HG03039 (cell line): ENCODE measurements around the gene AFF2.

Source experiments
- ATAC-seq: cut with Tn5 transposase; IDR thresholded peaks from one replicate; pipeline ENCODE4 v1.9.1; 2021; ENCODE audit warnings: mild to moderate bottlenecking, moderate library complexity; ENCODE audit not compliant: unreplicated experiment

Gene AFF2

GRCh38 chrX:148715361-148715760, 214.9 kb downstream of the AFF2 start:
- ATAC-seq: no peak

GRCh38 chrX:148722966-148723365, 222.5 kb downstream of the AFF2 start:
- no peak for ATAC-seq

GRCh38 chrX:148723551-148723950, 223.1 kb downstream of the AFF2 start:
- no peak for ATAC-seq

- ATAC-seq: no peak
Observed at GRCh38 chrX:148728901-148729300, 228.5 kb downstream of the AFF2 start.

- ATAC-seq: no peak
Observed at GRCh38 chrX:148732743-148733142, 232.3 kb downstream of the AFF2 start.

- no peak for ATAC-seq
Observed at GRCh38 chrX:148741441-148741840, 241.0 kb downstream of the AFF2 start.

GRCh38 chrX:148755111-148755510, 254.7 kb downstream of the AFF2 start:
- no peak for ATAC-seq

GRCh38 chrX:148763896-148764295, 263.5 kb downstream of the AFF2 start:
- no peak for ATAC-seq

GRCh38 chrX:148768296-148768695, 267.9 kb downstream of the AFF2 start:
- no peak for ATAC-seq

- ATAC-seq: no peak
Observed at GRCh38 chrX:148771440-148771839, 271.0 kb downstream of the AFF2 start.

- ATAC-seq: no peak
Observed at GRCh38 chrX:148774276-148774675, 273.9 kb downstream of the AFF2 start.

GRCh38 chrX:148784137-148784536, 283.7 kb downstream of the AFF2 start:
- no peak for ATAC-seq

- no peak for ATAC-seq
Observed at GRCh38 chrX:148784856-148785255, 284.4 kb downstream of the AFF2 start.

- no peak for ATAC-seq
Observed at GRCh38 chrX:148785256-148785655, 284.8 kb downstream of the AFF2 start.

- no peak for ATAC-seq
Observed at GRCh38 chrX:148788449-148788848, 288.0 kb downstream of the AFF2 start.

- no peak for ATAC-seq
Observed at GRCh38 chrX:148794350-148794749, 293.9 kb downstream of the AFF2 start.

GRCh38 chrX:148804579-148805355, 304.4 kb downstream of the AFF2 start:
- no peak for ATAC-seq

- no peak for ATAC-seq
Observed at GRCh38 chrX:148806145-148806870, 305.9 kb downstream of the AFF2 start.

GRCh38 chrX:148808833-148809232, 308.4 kb downstream of the AFF2 start:
- ATAC-seq: no peak

GRCh38 chrX:148811236-148811635, 310.8 kb downstream of the AFF2 start:
- no peak for ATAC-seq

GRCh38 chrX:148813422-148813821, 313.0 kb downstream of the AFF2 start:
- ATAC-seq: no peak

GRCh38 chrX:148813967-148814366, 313.6 kb downstream of the AFF2 start:
- no peak for ATAC-seq
